ENCODE measurements around the gene CALN1.
"Not testable (repeated sequence)": the region's sequence is repeated elsewhere in the genome, so short reads cannot be mapped to it uniquely, and the experiment has no call there.

CALN1 gene

DNA sequence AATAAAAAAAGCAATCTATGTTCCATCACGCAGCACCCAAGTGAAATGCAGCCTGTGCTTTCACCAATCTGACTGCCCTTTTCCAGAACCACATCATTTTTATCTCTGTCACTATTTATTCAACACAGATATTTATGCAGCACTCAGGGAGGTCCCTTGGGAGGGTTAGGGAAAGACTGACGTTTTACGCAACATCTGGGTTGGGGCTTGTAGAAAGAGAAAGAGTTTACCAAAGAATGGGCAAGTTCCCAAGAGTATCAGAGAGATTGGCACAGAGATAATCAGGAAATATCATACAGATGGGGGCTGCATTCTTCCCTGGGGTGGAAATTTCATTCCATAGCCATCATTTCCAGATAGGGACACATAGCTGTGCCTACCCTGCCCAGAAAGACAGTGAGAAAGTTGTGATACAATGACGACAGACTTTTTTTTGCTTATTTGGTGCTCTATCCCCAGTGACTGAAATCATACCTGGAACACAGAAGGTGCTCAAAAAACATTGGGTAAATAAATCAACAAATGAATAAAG is 474.2 kb downstream of the CALN1 start:
- Histone ChIP-seq H3K4me1 (ENCODE audit: control insufficient read depth, insufficient read depth, low read length) (peaks cover 8% of the 10 kb centered on the region), H3K9ac (ENCODE audit: low read depth, low read length) (no peak overlapping the region), H3K4me3 (ENCODE audit: low read depth, low read length) (no peak overlapping the region), H3K36me3 (ENCODE audit: control insufficient read depth, insufficient read depth, low read length) (no peaks in the 10 kb centered on the region), H3K27me3 (ENCODE audit: control insufficient read depth, insufficient read depth, low read length) (no peaks in the 10 kb centered on the region), H3K27ac (ENCODE audit: low read depth, low read length) (no peak overlapping the region), H3K9me3 (ENCODE audit: control insufficient read depth, insufficient read depth, low read length) (no peaks in the 10 kb centered on the region)

- Histone ChIP-seq H3K4me1 (ENCODE audit: control insufficient read depth, insufficient read depth, low read length) (no peaks in the 10 kb centered on the region), H3K9me3 (ENCODE audit: control insufficient read depth, insufficient read depth, low read length) (no peaks in the 10 kb centered on the region), H3K9ac (ENCODE audit: low read depth, low read length) (no peak overlapping the region), H3K4me3 (ENCODE audit: low read depth, low read length) (no peak overlapping the region), H3K27ac (ENCODE audit: low read depth, low read length) (no peak overlapping the region), H3K27me3 (ENCODE audit: control insufficient read depth, insufficient read depth, low read length) (no peaks in the 10 kb centered on the region), H3K36me3 (ENCODE audit: control insufficient read depth, insufficient read depth, low read length) (no peaks in the 10 kb centered on the region)
These were observed 476.5 kb downstream of the CALN1 start for GRCh38 chr7:71935674-71936073.

DNA sequence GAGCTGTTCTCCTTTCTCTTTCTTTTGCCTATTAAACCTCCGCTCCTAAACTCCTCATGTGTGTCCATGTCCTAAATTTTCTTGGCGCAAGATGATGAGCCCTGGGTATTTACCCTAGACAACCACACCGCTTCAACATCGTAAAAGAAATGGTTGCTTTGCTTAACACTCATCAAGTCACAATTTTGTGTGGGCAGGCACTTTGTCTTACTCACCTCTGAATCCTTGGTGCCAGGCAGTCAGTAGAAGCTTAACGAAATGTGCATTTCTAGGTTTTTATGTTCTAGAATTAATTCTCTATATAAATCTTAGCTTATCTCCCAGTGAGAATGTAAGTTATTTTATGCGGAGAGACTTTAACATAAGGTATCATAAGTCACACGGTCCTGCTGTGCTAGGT is 478.7 kb downstream of the CALN1 start:
- H3K36me3 ChIP-seq (ENCODE audit: control insufficient read depth, insufficient read depth, low read length) = no peaks in the 10 kb centered on the region
- no peak overlapping the region for H3K4me3 ChIP-seq (ENCODE audit: low read depth, low read length)
- no peaks in the 10 kb centered on the region for H3K9me3 ChIP-seq (ENCODE audit: control insufficient read depth, insufficient read depth, low read length)
- no peak overlapping the region for H3K27ac ChIP-seq (ENCODE audit: low read depth, low read length)
- no peaks in the 10 kb centered on the region for H3K27me3 ChIP-seq (ENCODE audit: control insufficient read depth, insufficient read depth, low read length)
- H3K9ac ChIP-seq (ENCODE audit: low read depth, low read length) = no peak overlapping the region
- H3K4me1 ChIP-seq (ENCODE audit: control insufficient read depth, insufficient read depth, low read length) = no peaks in the 10 kb centered on the region

DNA sequence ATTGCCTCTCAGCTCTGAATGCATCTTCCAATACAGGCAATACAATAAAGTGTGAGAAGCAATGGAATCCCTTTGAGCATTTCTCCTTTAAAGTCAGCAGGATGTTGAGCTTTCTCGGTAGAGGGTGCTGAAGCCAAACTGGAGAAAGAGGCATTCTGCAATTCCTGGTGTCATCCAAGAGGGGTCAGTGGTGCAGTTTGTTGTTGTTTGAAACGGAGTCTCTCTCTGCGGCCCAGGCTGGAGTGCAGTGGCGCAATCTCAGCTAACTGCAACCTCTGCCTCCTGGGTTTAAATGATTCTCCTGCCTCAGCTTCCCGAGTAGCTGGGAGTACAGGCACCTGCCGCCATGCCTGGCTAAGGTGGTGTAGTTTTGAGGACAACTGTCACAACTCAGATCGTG is 486.5 kb downstream of the CALN1 start:
- Histone ChIP-seq H3K9me3 (ENCODE audit: control insufficient read depth, insufficient read depth, low read length) (0 out of 2 replicates have a peak, but pooled peaks cover 2% of the 10 kb centered on the region), H3K27me3 (ENCODE audit: control insufficient read depth, insufficient read depth, low read length) (no peaks in the 10 kb centered on the region), H3K27ac (ENCODE audit: low read depth, low read length) (no peak overlapping the region), H3K4me1 (ENCODE audit: control insufficient read depth, insufficient read depth, low read length) (no peaks in the 10 kb centered on the region), H3K4me3 (ENCODE audit: low read depth, low read length) (no peak overlapping the region), H3K9ac (ENCODE audit: low read depth, low read length) (no peak overlapping the region), H3K36me3 (ENCODE audit: control insufficient read depth, insufficient read depth, low read length) (no peaks in the 10 kb centered on the region)

DNA sequence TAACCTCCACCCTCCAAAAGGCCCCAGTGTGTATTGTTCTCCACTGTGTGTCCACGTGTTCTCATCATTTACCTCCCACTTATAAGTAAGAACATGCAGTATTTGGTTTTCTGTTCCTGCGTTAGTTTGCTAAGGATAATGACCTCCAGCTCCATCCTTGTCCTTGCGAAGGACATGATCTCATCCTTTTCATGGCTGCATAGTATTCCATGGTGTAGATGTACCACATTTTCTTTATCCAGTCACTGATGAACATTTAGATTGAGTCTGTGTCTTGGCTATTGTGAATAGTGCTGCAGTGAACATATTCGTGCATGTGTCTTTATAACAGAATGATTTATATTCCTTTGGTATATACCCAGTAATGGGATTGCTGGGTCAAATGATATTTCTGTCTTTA is 497.9 kb downstream of the CALN1 start:
- not testable (repeated sequence) for H3K4me1 ChIP-seq (ENCODE audit: control insufficient read depth, insufficient read depth, low read length); H3K9me3 ChIP-seq (ENCODE audit: control insufficient read depth, insufficient read depth, low read length); H3K4me3 ChIP-seq (ENCODE audit: low read depth, low read length); H3K9ac ChIP-seq (ENCODE audit: low read depth, low read length); H3K27ac ChIP-seq (ENCODE audit: low read depth, low read length); H3K36me3 ChIP-seq (ENCODE audit: control insufficient read depth, insufficient read depth, low read length); H3K27me3 ChIP-seq (ENCODE audit: control insufficient read depth, insufficient read depth, low read length)

GRCh38 chr7:71912476-71912875 is 499.7 kb downstream of the CALN1 start:
- Histone ChIP-seq H3K9me3 (ENCODE audit: control insufficient read depth, insufficient read depth, low read length) (peaks cover 4% of the 10 kb centered on the region; the same call in 1 of the 2 replicates), H3K27me3 (ENCODE audit: control insufficient read depth, insufficient read depth, low read length) (no peaks in the 10 kb centered on the region), H3K4me1 (ENCODE audit: control insufficient read depth, insufficient read depth, low read length) (0 out of 2 replicates have a peak, but pooled peaks cover 4% of the 10 kb centered on the region), H3K9ac (ENCODE audit: low read depth, low read length) (no peak overlapping the region), H3K27ac (ENCODE audit: low read depth, low read length) (no peak overlapping the region), H3K36me3 (ENCODE audit: control insufficient read depth, insufficient read depth, low read length) (no peaks in the 10 kb centered on the region), H3K4me3 (ENCODE audit: low read depth, low read length) (no peak overlapping the region)

DNA sequence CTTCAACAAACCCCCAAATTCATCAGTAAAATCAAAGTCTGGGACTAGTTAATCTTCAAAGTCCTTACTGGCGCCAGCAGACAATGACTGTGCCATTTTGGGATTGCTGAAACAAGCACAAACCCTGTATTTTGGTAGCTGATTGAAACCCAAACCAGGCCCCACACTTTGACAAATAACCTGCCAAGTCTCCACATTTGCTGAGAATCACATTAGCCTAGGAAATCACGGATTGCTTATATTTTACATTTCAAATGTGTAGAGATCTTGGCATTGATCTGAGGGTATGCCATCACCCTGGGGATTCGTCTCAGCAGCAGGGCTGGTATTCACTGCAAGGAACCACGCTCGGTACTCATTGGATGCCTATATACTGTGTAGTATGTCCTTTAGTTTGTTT is 501.1 kb downstream of the CALN1 start:
- Histone ChIP-seq H3K27me3 (ENCODE audit: control insufficient read depth, insufficient read depth, low read length) (no peaks in the 10 kb centered on the region), H3K4me3 (ENCODE audit: low read depth, low read length) (no peak overlapping the region), H3K36me3 (ENCODE audit: control insufficient read depth, insufficient read depth, low read length) (no peaks in the 10 kb centered on the region), H3K4me1 (ENCODE audit: control insufficient read depth, insufficient read depth, low read length) (no peaks in the 10 kb centered on the region), H3K9me3 (ENCODE audit: control insufficient read depth, insufficient read depth, low read length) (peaks cover 4% of the 10 kb centered on the region; the same call in 1 of the 2 replicates), H3K27ac (ENCODE audit: low read depth, low read length) (no peak overlapping the region), H3K9ac (ENCODE audit: low read depth, low read length) (no peak overlapping the region)

GRCh38 chr7:71905821-71906220 is 506.3 kb downstream of the CALN1 start:
- H3K9ac ChIP-seq (ENCODE audit: low read depth, low read length) = no peak overlapping the region

GRCh38 chr7:71904484-71904883 is 507.7 kb downstream of the CALN1 start:
- H3K36me3 ChIP-seq (ENCODE audit: control insufficient read depth, insufficient read depth, low read length) = no peaks in the 10 kb centered on the region
- H3K4me1 ChIP-seq (ENCODE audit: control insufficient read depth, insufficient read depth, low read length) = no peaks in the 10 kb centered on the region
- no peak overlapping the region for H3K9ac ChIP-seq (ENCODE audit: low read depth, low read length)
- no peak overlapping the region for H3K4me3 ChIP-seq (ENCODE audit: low read depth, low read length)
- no peaks in the 10 kb centered on the region for H3K9me3 ChIP-seq (ENCODE audit: control insufficient read depth, insufficient read depth, low read length)
- no peak overlapping the region for H3K27ac ChIP-seq (ENCODE audit: low read depth, low read length)
- H3K27me3 ChIP-seq (ENCODE audit: control insufficient read depth, insufficient read depth, low read length) = no peaks in the 10 kb centered on the region

More at GRCh38 chr7:71905821-71906220, 506.3 kb downstream of the CALN1 start:
- Histone ChIP-seq H3K27me3 (ENCODE audit: control insufficient read depth, insufficient read depth, low read length) (no peaks in the 10 kb centered on the region), H3K9me3 (ENCODE audit: control insufficient read depth, insufficient read depth, low read length) (no peaks in the 10 kb centered on the region), H3K4me3 (ENCODE audit: low read depth, low read length) (no peak overlapping the region), H3K27ac (ENCODE audit: low read depth, low read length) (no peak overlapping the region), H3K36me3 (ENCODE audit: control insufficient read depth, insufficient read depth, low read length) (no peaks in the 10 kb centered on the region), H3K4me1 (ENCODE audit: control insufficient read depth, insufficient read depth, low read length) (no peaks in the 10 kb centered on the region)

DNA sequence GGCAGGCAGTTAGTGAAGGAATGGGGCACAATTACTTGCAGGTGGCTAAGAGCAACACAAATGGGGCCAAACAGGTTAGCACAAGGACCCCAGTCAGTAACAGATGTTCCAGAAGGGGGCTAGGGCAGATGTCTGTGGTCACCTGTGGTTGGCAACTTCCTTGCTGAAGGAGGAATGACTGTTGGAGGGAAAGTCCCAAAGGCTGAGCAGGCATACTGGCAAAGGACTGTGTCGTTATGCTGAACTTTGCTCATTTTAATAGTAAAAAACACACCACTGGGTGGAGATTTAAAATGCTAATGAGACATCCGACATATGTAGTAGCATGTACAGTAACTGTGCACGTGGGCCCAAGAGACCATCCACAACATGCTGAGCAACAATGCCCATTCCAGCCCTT is 511.6 kb downstream of the CALN1 start:
- H3K27me3 ChIP-seq (ENCODE audit: control insufficient read depth, insufficient read depth, low read length) = no peaks in the 10 kb centered on the region
- no peaks in the 10 kb centered on the region for H3K36me3 ChIP-seq (ENCODE audit: control insufficient read depth, insufficient read depth, low read length)
- H3K9ac ChIP-seq (ENCODE audit: low read depth, low read length) = no peak overlapping the region
- no peak overlapping the region for H3K4me3 ChIP-seq (ENCODE audit: low read depth, low read length)
- no peaks in the 10 kb centered on the region for H3K4me1 ChIP-seq (ENCODE audit: control insufficient read depth, insufficient read depth, low read length)
- H3K27ac ChIP-seq (ENCODE audit: low read depth, low read length) = no peak overlapping the region
- H3K9me3 ChIP-seq (ENCODE audit: control insufficient read depth, insufficient read depth, low read length) = no peaks in the 10 kb centered on the region

GRCh38 chr7:71896535-71896934 is 515.6 kb downstream of the CALN1 start:
- no peaks in the 10 kb centered on the region for H3K4me1 ChIP-seq (ENCODE audit: control insufficient read depth, insufficient read depth, low read length)
- H3K27ac ChIP-seq (ENCODE audit: low read depth, low read length) = no peak overlapping the region
- H3K27me3 ChIP-seq (ENCODE audit: control insufficient read depth, insufficient read depth, low read length) = no peaks in the 10 kb centered on the region
- no peaks in the 10 kb centered on the region for H3K36me3 ChIP-seq (ENCODE audit: control insufficient read depth, insufficient read depth, low read length)
- no peak overlapping the region for H3K4me3 ChIP-seq (ENCODE audit: low read depth, low read length)
- H3K9me3 ChIP-seq (ENCODE audit: control insufficient read depth, insufficient read depth, low read length) = no peaks in the 10 kb centered on the region
- no peak overlapping the region for H3K9ac ChIP-seq (ENCODE audit: low read depth, low read length)

DNA sequence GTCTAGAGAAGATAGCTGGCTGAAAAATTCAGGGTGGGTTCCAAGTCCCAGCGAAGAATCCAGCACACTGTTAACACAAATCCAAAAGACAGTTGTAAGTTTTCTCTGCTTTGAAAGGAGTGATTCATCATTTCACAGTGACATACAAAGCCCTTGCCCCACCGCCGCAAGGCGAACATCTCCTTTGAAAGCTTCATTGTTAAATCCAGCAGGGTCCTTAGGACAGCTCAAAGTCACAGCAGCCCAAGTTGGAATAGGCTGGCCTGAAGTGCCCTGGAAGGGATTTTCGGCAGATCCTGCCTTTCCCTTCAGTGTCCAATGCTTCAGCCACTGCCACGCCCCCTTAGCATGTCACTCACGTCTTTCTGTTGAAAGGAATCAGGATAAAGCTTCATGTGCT is 526.1 kb downstream of the CALN1 start:
- H3K4me3 ChIP-seq (ENCODE audit: low read depth, low read length) = no peak overlapping the region
- no peaks in the 10 kb centered on the region for H3K36me3 ChIP-seq (ENCODE audit: control insufficient read depth, insufficient read depth, low read length)
- no peak overlapping the region for H3K27ac ChIP-seq (ENCODE audit: low read depth, low read length)
- peaks cover 3% of the 10 kb centered on the region; the same call in 1 of the 2 replicates for H3K9me3 ChIP-seq (ENCODE audit: control insufficient read depth, insufficient read depth, low read length)
- no peak overlapping the region; the same call in 1 of the 2 replicates for H3K9ac ChIP-seq (ENCODE audit: low read depth, low read length)
- no peaks in the 10 kb centered on the region for H3K27me3 ChIP-seq (ENCODE audit: control insufficient read depth, insufficient read depth, low read length)
- no peaks in the 10 kb centered on the region for H3K4me1 ChIP-seq (ENCODE audit: control insufficient read depth, insufficient read depth, low read length)
